ENCODE results near the gene KIR2DL1. TPM values are rescaled to one million over a fixed set of nuclear protein-coding genes. Genes with fewer than 3 reads are reported as not detected.
"Not testable (repeated sequence)": the region's sequence is repeated elsewhere in the genome, so short reads cannot be mapped to it uniquely, and the experiment has no call there.

Gene KIR2DL1
- total RNA-seq = under 1 TPM in 1 of 2 donors, not detected in 1; 0.23 TPM
- long read RNA-seq, donor 1 = 0 reads
- long read RNA-seq, donor 2, partial matches to known transcripts = 0 of 1 reads
- long read RNA-seq, donor 2, other reads (novel, unspliced or antisense) = 0 of 1 reads

- intact Hi-C loops (cut with DNase I); DNase-seq (ENCODE audit: low spot score): not testable (repeated sequence)
Measured at GRCh38 chr19:54769646-54770045, at the start of gene KIR2DL1. Gene KIR2DL1, plus strand, starts transcription at chr19:54769793. Its CDS starts 58 bp downstream, at chr19:54769851.

- no peak for DNase-seq (ENCODE audit: low spot score)
- intact Hi-C loops (cut with DNase I) = no loop called here
Measured at GRCh38 chr19:54724142-54724541, 45.5 kb upstream of the KIR2DL1 start, which contains the start of gene KIR3DL3. Gene KIR3DL3, plus strand, starts transcription at chr19:54724442. Its CDS starts 55 bp downstream, at chr19:54724497.

GRCh38 chr19:54724644-54725043, 44.9 kb upstream of the KIR2DL1 start:
- no peak for DNase-seq (ENCODE audit: low spot score)
- intact Hi-C loops (cut with DNase I) = no loop called here

GRCh38 chr19:54725321-54725720, 44.3 kb upstream of the KIR2DL1 start:
- intact Hi-C loops (cut with DNase I) = no loop called here
- no peak for DNase-seq (ENCODE audit: low spot score)

- no peak for DNase-seq (ENCODE audit: low spot score)
Measured at GRCh38 chr19:54727562-54727961, 42.0 kb upstream of the KIR2DL1 start.

GRCh38 chr19:54728167-54728566, 41.4 kb upstream of the KIR2DL1 start:
- intact Hi-C loops (cut with DNase I) = no loop called here
- no peak for DNase-seq (ENCODE audit: low spot score)

More at GRCh38 chr19:54727562-54727961, 42.0 kb upstream of the KIR2DL1 start:
- intact Hi-C loops (cut with DNase I) = no loop called here

GRCh38 chr19:54729416-54730188, 40.0 kb upstream of the KIR2DL1 start:
- intact Hi-C loops (cut with DNase I) = no loop called here

GRCh38 chr19:54731191-54731590, 38.4 kb upstream of the KIR2DL1 start:
- intact Hi-C loops (cut with DNase I) = no loop called here

More at GRCh38 chr19:54729416-54730188, 40.0 kb upstream of the KIR2DL1 start:
- no peak for DNase-seq (ENCODE audit: low spot score)

GRCh38 chr19:54738306-54738705, 31.3 kb upstream of the KIR2DL1 start, which contains the start of gene KIR2DL3:
Gene KIR2DL3, plus strand, starts transcription at chr19:54738513. Its CDS starts 33 bp downstream, at chr19:54738546.
- intact Hi-C loops (cut with DNase I); DNase-seq (ENCODE audit: low spot score): not testable (repeated sequence)

More at GRCh38 chr19:54731191-54731590, 38.4 kb upstream of the KIR2DL1 start:
- DNase-seq (ENCODE audit: low spot score) = no peak

GRCh38 chr19:54738715-54739114, 30.9 kb upstream of the KIR2DL1 start:
- no peak for DNase-seq (ENCODE audit: low spot score)
- intact Hi-C loops (cut with DNase I) = no loop called here

- intact Hi-C loops (cut with DNase I) = no loop called here
- no peak for DNase-seq (ENCODE audit: low spot score)
Measured at GRCh38 chr19:54739587-54740497, 29.8 kb upstream of the KIR2DL1 start.

GRCh38 chr19:54741950-54742349, 27.6 kb upstream of the KIR2DL1 start:
- DNase-seq (ENCODE audit: low spot score); intact Hi-C loops (cut with DNase I): not testable (repeated sequence)

GRCh38 chr19:54744080-54744479, 25.5 kb upstream of the KIR2DL1 start:
- DNase-seq (ENCODE audit: low spot score); intact Hi-C loops (cut with DNase I): not testable (repeated sequence)

GRCh38 chr19:54747614-54748322, 21.8 kb upstream of the KIR2DL1 start:
- DNase-seq (ENCODE audit: low spot score); intact Hi-C loops (cut with DNase I): not testable (repeated sequence)

GRCh38 chr19:54750276-54750675, 19.3 kb upstream of the KIR2DL1 start:
- intact Hi-C loops (cut with DNase I); DNase-seq (ENCODE audit: low spot score): not testable (repeated sequence)

- intact Hi-C loops (cut with DNase I); DNase-seq (ENCODE audit: low spot score): not testable (repeated sequence)
Measured at GRCh38 chr19:54756204-54757110, 13.1 kb upstream of the KIR2DL1 start.

GRCh38 chr19:54758577-54758976, 11.0 kb upstream of the KIR2DL1 start:
- intact Hi-C loops (cut with DNase I); DNase-seq (ENCODE audit: low spot score): not testable (repeated sequence)

- intact Hi-C loops (cut with DNase I); DNase-seq (ENCODE audit: low spot score): not testable (repeated sequence)
Measured at GRCh38 chr19:54764219-54764618, 5.4 kb upstream of the KIR2DL1 start.

Measured in posterior vena cava (tissue), 2 donors.